A549 treated with AZD2906 at 1 μM for 4 hours (cell line): ENCODE results near the gene DKK3. TPM values are rescaled to one million over a fixed set of nuclear protein-coding genes. Genes with fewer than 3 reads are reported as not detected.

Experiments
- total RNA-seq: library from RNA; stranded (reverse); fragments of 200-300 nt; extraction: Qiagen RNA extraction; gene quantifications from 5 replicates; pipeline ENCODE4 v1.2.3, GENCODE V29; 2022

The DKK3 gene
- total RNA-seq: 15.4 to 21.3 TPM (median 19.2 TPM) in 5 replicates

GRCh38 chr11:12007769-12008737, at the start of gene DKK3:
Gene DKK3 (minus strand): TSS chr11:12008626. CDS start chr11:12008582, 44 bp downstream.

Other genes with a start within 250 kb of the DKK3 start
- gene USP47, start 166.7 kb downstream of the DKK3 start, total RNA-seq: 22.6 to 37.1 TPM (median 27.2 TPM) in 5 replicates
- gene MICAL2, start 102.0 kb upstream of the DKK3 start, total RNA-seq: 127 to 156 TPM (median 149 TPM) in 5 replicates